GM23338 (cell line): ENCODE measurements around the gene NCOA1. TPM values are rescaled to one million over a fixed set of nuclear protein-coding genes. Genes with fewer than 3 reads are reported as not detected.

ENCODE experiments used
- ATAC-seq: fragments of 200-7000 bp; cut with Tn5 transposase; 3 replicates; pipeline ENCODE4 v1.9.1; 2020
- DNase-seq: peaks from one replicate; pipeline ENCODE4 v3.0.0-alpha.2; 2015; ENCODE audit warnings: low spot score
- H2AFZ ChIP-seq: fragments of 200-600 bp; sonication (generic); 2 replicates; pipeline ENCODE4 v1.8.0; 2016; ENCODE audit warnings: antibody characterized with exemption, mild to moderate bottlenecking, moderate library complexity
- H3F3A ChIP-seq: fragments of 200-600 bp; sonication (generic); replicated peaks from 2 replicates; pipeline ENCODE4 v1.8.0; 2017; ENCODE audit warnings: antibody characterized with exemption, mixed run types, low read depth
- H3K27ac ChIP-seq: fragments of 200-600 bp; sonication (generic); 2 replicates; pipeline ENCODE4 v1.6.1; 2016; ENCODE audit warnings: low read depth
- H3K27me3 ChIP-seq: fragments of 200-600 bp; sonication (generic); 2 replicates; pipeline ENCODE4 v1.8.0; 2016; ENCODE audit warnings: mild to moderate bottlenecking, mixed run types, moderate library complexity; ENCODE audit not compliant: insufficient read depth
- H3K36me3 ChIP-seq: fragments of 200-600 bp; sonication (generic); 2 replicates; pipeline ENCODE4 v1.8.0; 2016; ENCODE audit warnings: mild to moderate bottlenecking; ENCODE audit not compliant: insufficient read depth
- H3K4me1 ChIP-seq: fragments of 200-600 bp; sonication (generic); 2 replicates; pipeline ENCODE4 v1.8.0; 2016; ENCODE audit warnings: mild to moderate bottlenecking, moderate library complexity; ENCODE audit not compliant: insufficient read depth
- H3K4me2 ChIP-seq: fragments of 200-600 bp; sonication (generic); 2 replicates; pipeline ENCODE4 v1.7.1; 2017; ENCODE audit warnings: mixed run types
- H3K4me3 ChIP-seq: fragments of 200-600 bp; sonication (generic); 2 replicates; pipeline ENCODE4 v1.6.1; 2016; ENCODE audit warnings: mixed run types
- H3K79me2 ChIP-seq: fragments of 200-600 bp; sonication (generic); replicated peaks from 2 replicates; pipeline ENCODE4 v1.8.0; 2017; ENCODE audit warnings: mild to moderate bottlenecking; ENCODE audit not compliant: insufficient read depth
- H3K9me2 ChIP-seq: fragments of 200-600 bp; sonication (generic); 2 replicates; pipeline ENCODE4 v1.8.0; 2017; ENCODE audit not compliant: insufficient read depth
- H4K20me1 ChIP-seq: fragments of 200-600 bp; sonication (generic); replicated peaks from 2 replicates; pipeline ENCODE4 v1.8.0; 2017; ENCODE audit warnings: mild to moderate bottlenecking; ENCODE audit not compliant: insufficient read depth
- H3K27ac Mint-ChIP-seq: 2 replicates; pipeline ENCODE4 v1.8.0; 2020; ENCODE audit warnings: inconsistent platforms, mild to moderate bottlenecking, moderate library complexity, mixed read lengths
- H3K27me3 Mint-ChIP-seq: 3 replicates; pipeline ENCODE4 v1.8.0; 2022; ENCODE audit warnings: low read depth, mild to moderate bottlenecking, moderate library complexity, mixed read lengths, inconsistent platforms; ENCODE audit not compliant: insufficient read depth, poor library complexity
- H3K36me3 Mint-ChIP-seq: 3 replicates; pipeline ENCODE4 v1.8.0; 2021; ENCODE audit warnings: low read depth, mild to moderate bottlenecking, inconsistent platforms, moderate library complexity, mixed read lengths
- H3K4me1 Mint-ChIP-seq: 3 replicates; pipeline ENCODE4 v1.8.0; 2020; ENCODE audit warnings: mild to moderate bottlenecking, inconsistent platforms, mixed read lengths
- H3K4me3 Mint-ChIP-seq: 3 replicates; pipeline ENCODE4 v1.8.0; 2021; ENCODE audit warnings: moderate library complexity, mild to moderate bottlenecking, inconsistent platforms, mixed read lengths
- H3K9me3 Mint-ChIP-seq: 3 replicates; pipeline ENCODE4 v1.8.0; 2020; ENCODE audit warnings: moderate library complexity, mild to moderate bottlenecking, inconsistent platforms, mixed read lengths
- EZH2phosphoT487 ChIP-seq: fragments of 200-600 bp; sonication (generic); IDR thresholded peaks from one replicate; pipeline ENCODE4 v1.8.1; 2018; ENCODE audit warnings: antibody characterized with exemption; ENCODE audit not compliant: unreplicated experiment
- JUNB ChIP-seq: IDR thresholded peaks from one replicate; pipeline ENCODE4 v1.6.1; 2016; ENCODE audit warnings: antibody characterized with exemption; ENCODE audit not compliant: unreplicated experiment
- NANOG ChIP-seq: IDR thresholded peaks from 2 replicates; pipeline ENCODE4 v1.6.1; 2016; ENCODE audit warnings: antibody characterized with exemption, borderline replicate concordance
- POLR2AphosphoS5 ChIP-seq: IDR thresholded peaks from 2 replicates; pipeline ENCODE4 v1.6.1; 2016; ENCODE audit warnings: antibody characterized with exemption, low read depth
- ZNF114 ChIP-seq: fragments of 250-450 bp; sonication (Bioruptor Pico); IDR thresholded peaks from 2 replicates; pipeline ENCODE4 v1.5.0; 2020; ENCODE audit warnings: mild to moderate bottlenecking, moderate library complexity
- ZNF331 ChIP-seq: fragments of 250-450 bp; sonication (Bioruptor Pico); IDR thresholded peaks from 2 replicates; pipeline ENCODE4 v1.5.0; 2020; ENCODE audit warnings: low read depth, mild to moderate bottlenecking, moderate library complexity
- polyA plus RNA-seq: library from polyadenylated mRNA; unstranded; fragments of >200 nt; fragmentation: Nextera tagmentation; extraction: Ambion mirVana; gene quantifications from 2 replicates; pipeline ENCODE4 v1.2.1, GENCODE V29; 2016
- total RNA-seq: library from RNA; depleted of rRNA; stranded (reverse); fragments of >200 nt; shearing (Covaris generic); gene quantifications from 2 replicates; pipeline ENCODE4 v1.2.3, GENCODE V29; 2014
- TF ChIP-seq, protein P1 (sequence below), 2 experiments: fragments of 200-600 bp in 1 of 2; sonication (generic) in 1 of 2; conservative IDR thresholded peaks; 2 replicates each; pipeline versions ENCODE4 v1.5.1 to v1.6.1; 2016 to 2017; ENCODE audit warnings: antibody characterized with exemption in 2 of 2, low read depth in 2 of 2, mild to moderate bottlenecking in 2 of 2, moderate library complexity in 1 of 2
- TF ChIP-seq, protein P2 (sequence below): fragments of 250-450 bp; sonication (Bioruptor Pico); IDR thresholded peaks from 2 replicates; pipeline ENCODE4 v1.5.0; 2020; ENCODE audit warnings: mild to moderate bottlenecking, moderate library complexity
- TF ChIP-seq, protein P3 (sequence below): IDR thresholded peaks from 2 replicates; pipeline ENCODE4 v1.6.1; 2016; ENCODE audit warnings: antibody characterized with exemption

The NCOA1 gene
- total and polyA plus RNA-seq, 2 experiments from 2014 or later: 7.1 to 15.1 TPM

DNA sequence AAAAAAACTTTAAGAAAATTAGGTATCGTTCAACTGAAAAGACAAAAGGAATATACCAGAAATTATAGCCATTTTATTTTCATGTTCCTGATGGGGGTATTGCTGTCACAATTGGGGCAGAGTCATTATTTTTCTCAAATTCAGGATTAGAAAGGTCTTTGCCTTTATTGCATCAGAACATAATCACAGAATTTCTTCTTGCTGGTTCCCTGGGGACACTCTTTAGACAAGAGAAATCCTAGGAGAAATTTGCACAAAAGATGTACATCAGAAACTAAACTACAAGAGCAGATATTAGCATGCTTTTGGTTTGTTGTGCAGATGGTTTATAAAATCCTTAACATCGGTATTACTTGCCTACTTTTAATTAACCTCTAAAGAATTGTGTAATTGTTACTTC, 103.2 kb downstream of the NCOA1 start:
- no peaks in the 10 kb centered on the region for H3K9me3 Mint-ChIP-seq
- Histone ChIP-seq H3K79me2 (no peaks in the 10 kb centered on the region), H3K4me3 (no peak overlapping the region), H3F3A (no peaks in the 10 kb centered on the region), H3K4me1 (no peaks in the 10 kb centered on the region; the same call in 1 of the 2 replicates), H3K27me3 (no peaks in the 10 kb centered on the region), H3K27ac (no peak overlapping the region), H3K4me2 (no peak overlapping the region), H4K20me1 (no peaks in the 10 kb centered on the region), H3K9me2 (no peaks in the 10 kb centered on the region), H3K36me3 (no peaks in the 10 kb centered on the region), H2AFZ (no peak overlapping the region)
- DNase-seq: no peak
- H3K27me3 Mint-ChIP-seq: no peaks in the 10 kb centered on the region
- no peak for TF ChIP-seq POLR2AphosphoS5
- H3K27ac Mint-ChIP-seq: no peak overlapping the region
- no peaks in the 10 kb centered on the region for H3K36me3 Mint-ChIP-seq
- no peak overlapping the region for H3K4me3 Mint-ChIP-seq
- H3K4me1 Mint-ChIP-seq: peaks cover 9% of the 10 kb centered on the region; the same call in 2 of the 3 replicates
- ATAC-seq: no peak

DNA sequence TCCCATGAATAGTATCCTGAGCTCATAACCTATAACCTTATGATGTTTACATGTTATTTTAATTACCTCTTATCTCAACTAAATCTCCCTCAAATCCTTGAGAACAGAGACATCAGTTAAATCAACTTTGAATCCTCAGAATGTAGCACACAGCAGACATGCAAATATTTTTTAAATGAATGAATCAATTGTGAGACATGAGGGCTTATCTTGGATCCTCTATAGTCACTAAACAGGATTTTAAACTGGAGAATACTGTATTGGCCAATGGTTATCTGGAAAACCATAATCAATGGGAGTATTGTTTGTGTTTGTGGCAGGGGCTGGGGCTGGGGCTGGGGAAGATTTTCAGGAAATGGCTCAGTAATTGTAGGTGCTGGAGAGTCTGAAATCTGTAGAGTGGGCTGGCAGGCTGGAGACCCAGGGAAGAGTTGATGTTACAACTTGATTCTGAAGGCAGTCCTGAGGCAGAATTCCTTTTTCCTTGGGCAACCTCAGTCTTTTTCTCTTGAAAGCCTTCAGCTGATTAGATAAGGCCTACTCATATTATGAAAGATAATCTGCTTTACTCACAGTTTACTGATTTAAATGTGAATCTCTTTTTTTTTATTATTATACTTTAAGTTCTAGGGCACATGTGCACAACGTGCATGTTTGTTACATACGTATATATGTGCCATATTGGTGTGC, 106.3 kb downstream of the NCOA1 start:
- no peaks in the 10 kb centered on the region for H4K20me1 ChIP-seq
- no peaks in the 10 kb centered on the region for H3K9me2 ChIP-seq
- Mint-ChIP-seq H3K9me3 (no peaks in the 10 kb centered on the region), H3K36me3 (no peaks in the 10 kb centered on the region), H3K4me1 (peaks cover 9% of the 10 kb centered on the region; the same call in 2 of the 3 replicates), H3K27ac (no peak overlapping the region), H3K4me3 (no peak overlapping the region), H3K27me3 (no peaks in the 10 kb centered on the region)
- H3K4me2 ChIP-seq: no peak overlapping the region
- H3K27ac ChIP-seq: no peak overlapping the region
- H3K79me2 ChIP-seq: no peaks in the 10 kb centered on the region
- ATAC-seq (no peak), DNase-seq (no peak)
- no peaks in the 10 kb centered on the region for H3K36me3 ChIP-seq
- no peak overlapping the region for H2AFZ ChIP-seq
- no peak overlapping the region for H3K4me3 ChIP-seq
- H3F3A ChIP-seq: no peaks in the 10 kb centered on the region
- no peaks in the 10 kb centered on the region for H3K27me3 ChIP-seq
- H3K4me1 ChIP-seq: no peaks in the 10 kb centered on the region; the same call in 1 of the 2 replicates
- TF ChIP-seq JUNB: no peak
- TF ChIP-seq, protein P1, sequence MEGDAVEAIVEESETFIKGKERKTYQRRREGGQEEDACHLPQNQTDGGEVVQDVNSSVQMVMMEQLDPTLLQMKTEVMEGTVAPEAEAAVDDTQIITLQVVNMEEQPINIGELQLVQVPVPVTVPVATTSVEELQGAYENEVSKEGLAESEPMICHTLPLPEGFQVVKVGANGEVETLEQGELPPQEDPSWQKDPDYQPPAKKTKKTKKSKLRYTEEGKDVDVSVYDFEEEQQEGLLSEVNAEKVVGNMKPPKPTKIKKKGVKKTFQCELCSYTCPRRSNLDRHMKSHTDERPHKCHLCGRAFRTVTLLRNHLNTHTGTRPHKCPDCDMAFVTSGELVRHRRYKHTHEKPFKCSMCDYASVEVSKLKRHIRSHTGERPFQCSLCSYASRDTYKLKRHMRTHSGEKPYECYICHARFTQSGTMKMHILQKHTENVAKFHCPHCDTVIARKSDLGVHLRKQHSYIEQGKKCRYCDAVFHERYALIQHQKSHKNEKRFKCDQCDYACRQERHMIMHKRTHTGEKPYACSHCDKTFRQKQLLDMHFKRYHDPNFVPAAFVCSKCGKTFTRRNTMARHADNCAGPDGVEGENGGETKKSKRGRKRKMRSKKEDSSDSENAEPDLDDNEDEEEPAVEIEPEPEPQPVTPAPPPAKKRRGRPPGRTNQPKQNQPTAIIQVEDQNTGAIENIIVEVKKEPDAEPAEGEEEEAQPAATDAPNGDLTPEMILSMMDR (conservative IDR thresholded peaks at IDR 0.05; ENCODE audit: low read depth in 2 of 2): no peak
- no peak for TF ChIP-seq NANOG
- no peak for TF ChIP-seq ZNF331
- no peak for TF ChIP-seq ZNF114 (CRISPR knock-in tag)
- TF ChIP-seq, protein P2, sequence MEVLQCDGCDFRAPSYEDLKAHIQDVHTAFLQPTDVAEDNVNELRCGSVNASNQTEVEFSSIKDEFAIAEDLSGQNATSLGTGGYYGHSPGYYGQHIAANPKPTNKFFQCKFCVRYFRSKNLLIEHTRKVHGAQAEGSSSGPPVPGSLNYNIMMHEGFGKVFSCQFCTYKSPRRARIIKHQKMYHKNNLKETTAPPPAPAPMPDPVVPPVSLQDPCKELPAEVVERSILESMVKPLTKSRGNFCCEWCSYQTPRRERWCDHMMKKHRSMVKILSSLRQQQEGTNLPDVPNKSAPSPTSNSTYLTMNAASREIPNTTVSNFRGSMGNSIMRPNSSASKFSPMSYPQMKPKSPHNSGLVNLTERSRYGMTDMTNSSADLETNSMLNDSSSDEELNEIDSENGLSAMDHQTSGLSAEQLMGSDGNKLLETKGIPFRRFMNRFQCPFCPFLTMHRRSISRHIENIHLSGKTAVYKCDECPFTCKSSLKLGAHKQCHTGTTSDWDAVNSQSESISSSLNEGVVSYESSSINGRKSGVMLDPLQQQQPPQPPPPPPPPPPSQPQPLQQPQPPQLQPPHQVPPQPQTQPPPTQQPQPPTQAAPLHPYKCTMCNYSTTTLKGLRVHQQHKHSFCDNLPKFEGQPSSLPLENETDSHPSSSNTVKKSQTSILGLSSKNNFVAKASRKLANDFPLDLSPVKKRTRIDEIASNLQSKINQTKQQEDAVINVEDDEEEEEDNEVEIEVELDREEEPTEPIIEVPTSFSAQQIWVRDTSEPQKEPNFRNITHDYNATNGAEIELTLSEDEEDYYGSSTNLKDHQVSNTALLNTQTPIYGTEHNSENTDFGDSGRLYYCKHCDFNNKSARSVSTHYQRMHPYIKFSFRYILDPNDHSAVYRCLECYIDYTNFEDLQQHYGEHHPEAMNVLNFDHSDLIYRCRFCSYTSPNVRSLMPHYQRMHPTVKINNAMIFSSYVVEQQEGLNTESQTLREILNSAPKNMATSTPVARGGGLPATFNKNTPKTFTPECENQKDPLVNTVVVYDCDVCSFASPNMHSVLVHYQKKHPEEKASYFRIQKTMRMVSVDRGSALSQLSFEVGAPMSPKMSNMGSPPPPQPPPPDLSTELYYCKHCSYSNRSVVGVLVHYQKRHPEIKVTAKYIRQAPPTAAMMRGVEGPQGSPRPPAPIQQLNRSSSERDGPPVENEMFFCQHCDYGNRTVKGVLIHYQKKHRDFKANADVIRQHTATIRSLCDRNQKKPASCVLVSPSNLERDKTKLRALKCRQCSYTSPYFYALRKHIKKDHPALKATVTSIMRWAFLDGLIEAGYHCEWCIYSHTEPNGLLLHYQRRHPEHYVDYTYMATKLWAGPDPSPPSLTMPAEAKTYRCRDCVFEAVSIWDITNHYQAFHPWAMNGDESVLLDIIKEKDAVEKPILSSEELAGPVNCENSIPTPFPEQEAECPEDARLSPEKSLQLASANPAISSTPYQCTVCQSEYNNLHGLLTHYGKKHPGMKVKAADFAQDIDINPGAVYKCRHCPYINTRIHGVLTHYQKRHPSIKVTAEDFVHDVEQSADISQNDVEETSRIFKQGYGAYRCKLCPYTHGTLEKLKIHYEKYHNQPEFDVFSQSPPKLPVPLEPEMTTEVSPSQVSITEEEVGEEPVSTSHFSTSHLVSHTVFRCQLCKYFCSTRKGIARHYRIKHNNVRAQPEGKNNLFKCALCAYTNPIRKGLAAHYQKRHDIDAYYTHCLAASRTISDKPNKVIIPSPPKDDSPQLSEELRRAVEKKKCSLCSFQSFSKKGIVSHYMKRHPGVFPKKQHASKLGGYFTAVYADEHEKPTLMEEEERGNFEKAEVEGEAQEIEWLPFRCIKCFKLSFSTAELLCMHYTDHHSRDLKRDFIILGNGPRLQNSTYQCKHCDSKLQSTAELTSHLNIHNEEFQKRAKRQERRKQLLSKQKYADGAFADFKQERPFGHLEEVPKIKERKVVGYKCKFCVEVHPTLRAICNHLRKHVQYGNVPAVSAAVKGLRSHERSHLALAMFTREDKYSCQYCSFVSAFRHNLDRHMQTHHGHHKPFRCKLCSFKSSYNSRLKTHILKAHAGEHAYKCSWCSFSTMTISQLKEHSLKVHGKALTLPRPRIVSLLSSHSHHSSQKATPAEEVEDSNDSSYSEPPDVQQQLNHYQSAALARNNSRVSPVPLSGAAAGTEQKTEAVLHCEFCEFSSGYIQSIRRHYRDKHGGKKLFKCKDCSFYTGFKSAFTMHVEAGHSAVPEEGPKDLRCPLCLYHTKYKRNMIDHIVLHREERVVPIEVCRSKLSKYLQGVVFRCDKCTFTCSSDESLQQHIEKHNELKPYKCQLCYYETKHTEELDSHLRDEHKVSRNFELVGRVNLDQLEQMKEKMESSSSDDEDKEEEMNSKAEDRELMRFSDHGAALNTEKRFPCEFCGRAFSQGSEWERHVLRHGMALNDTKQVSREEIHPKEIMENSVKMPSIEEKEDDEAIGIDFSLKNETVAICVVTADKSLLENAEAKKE (CRISPR knock-in tag): no peak
- TF ChIP-seq, protein P3, sequence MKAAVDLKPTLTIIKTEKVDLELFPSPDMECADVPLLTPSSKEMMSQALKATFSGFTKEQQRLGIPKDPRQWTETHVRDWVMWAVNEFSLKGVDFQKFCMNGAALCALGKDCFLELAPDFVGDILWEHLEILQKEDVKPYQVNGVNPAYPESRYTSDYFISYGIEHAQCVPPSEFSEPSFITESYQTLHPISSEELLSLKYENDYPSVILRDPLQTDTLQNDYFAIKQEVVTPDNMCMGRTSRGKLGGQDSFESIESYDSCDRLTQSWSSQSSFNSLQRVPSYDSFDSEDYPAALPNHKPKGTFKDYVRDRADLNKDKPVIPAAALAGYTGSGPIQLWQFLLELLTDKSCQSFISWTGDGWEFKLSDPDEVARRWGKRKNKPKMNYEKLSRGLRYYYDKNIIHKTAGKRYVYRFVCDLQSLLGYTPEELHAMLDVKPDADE: no peak
- no peak for TF ChIP-seq EZH2phosphoT487
